IMR-90 (cell line): Measurements from ENCODE around the gene LETM1. TPM values are rescaled to one million over a fixed set of nuclear protein-coding genes. Genes with fewer than 3 reads are reported as not detected.

Source experiments
- ATAC-seq: fragments of 200-7000 bp; cut with Tn5 transposase; 2 replicates; pipeline ENCODE4 v1.9.1; 2020; ENCODE audit warnings: low read depth, mild to moderate bottlenecking, moderate library complexity
- BruUV-seq: library from RNA; stranded (reverse); fragments of 400-500 nt; replicated peaks from 2 replicates; lab custom pipeline; 2021; lab: Mats Ljungman, UMichigan
- CTCF ChIA-PET: fragments of 300-600 bp; formaldehyde crosslinking; extraction: SDS; loops from one replicate; lab custom pipeline; 2021; ENCODE audit warnings: antibody characterized with exemption; lab: Yijun Ruan, JAX
- POLR2A ChIA-PET: fragments of 300-600 bp; sonication (Branson Sonifier 250); formaldehyde crosslinking; loops from one replicate; lab custom pipeline; 2022; ENCODE audit warnings: antibody characterized with exemption; ENCODE audit not compliant: unreplicated experiment; lab: Charles Lee
- DNase-seq: peaks from one replicate; pipeline ENCODE4 v3.0.0; 2013
- H2AFZ ChIP-seq: replicated peaks from 2 replicates; pipeline ENCODE3; 2013; ENCODE audit warnings: low read length, mild to moderate bottlenecking; ENCODE audit not compliant: poor library complexity
- H2AK5ac ChIP-seq: 2 replicates; pipeline ENCODE4 v1.6.1; 2013; ENCODE audit warnings: low read depth, low read length, inconsistent platforms
- H2AK9ac ChIP-seq: replicated peaks from 2 replicates; pipeline ENCODE3; 2013; ENCODE audit warnings: mild to moderate bottlenecking, low read depth, low read length, moderate library complexity; ENCODE audit not compliant: poor library complexity
- H2BK120ac ChIP-seq: 2 replicates; pipeline ENCODE4 v1.6.1; 2013; ENCODE audit warnings: low read depth, low read length, inconsistent platforms
- H2BK15ac ChIP-seq: 3 replicates; pipeline ENCODE4 v1.6.1; 2013; ENCODE audit warnings: low read depth, low read length, inconsistent platforms
- H2BK20ac ChIP-seq: 2 replicates; pipeline ENCODE4 v1.6.1; 2013; ENCODE audit warnings: low read depth, mild to moderate bottlenecking, inconsistent platforms, low read length, moderate library complexity
- H2BK5ac ChIP-seq: 2 replicates; pipeline ENCODE4 v1.6.1; 2013; ENCODE audit warnings: mild to moderate bottlenecking, low read depth, low read length, inconsistent platforms; ENCODE audit not compliant: poor library complexity, severe bottlenecking
- H3K14ac ChIP-seq: replicated peaks from 2 replicates; pipeline ENCODE4 v1.6.1; 2013; ENCODE audit warnings: low read depth, low read length, inconsistent platforms
- H3K18ac ChIP-seq: 2 replicates; pipeline ENCODE4 v1.6.1; 2013; ENCODE audit warnings: low read depth, low read length, control low read depth
- H3K23ac ChIP-seq: 2 replicates; pipeline ENCODE4 v1.6.1; 2013; ENCODE audit warnings: low read depth, low read length, inconsistent platforms
- H3K27ac ChIP-seq: 2 replicates; pipeline ENCODE4 v1.5.1; 2013; ENCODE audit warnings: mild to moderate bottlenecking, control low read depth, low read length; ENCODE audit not compliant: insufficient read depth
- H3K27me3 ChIP-seq: 2 replicates; pipeline ENCODE4 v1.6.1; 2013; ENCODE audit warnings: low read length; ENCODE audit not compliant: control insufficient read depth, insufficient read depth
- H3K36me3 ChIP-seq: 2 replicates; pipeline ENCODE4 v1.6.1; 2013; ENCODE audit warnings: low read length, mixed read lengths; ENCODE audit not compliant: control insufficient read depth, insufficient read depth
- H3K4ac ChIP-seq: 2 replicates; pipeline ENCODE4 v1.6.1; 2013; ENCODE audit warnings: low read depth, low read length, inconsistent platforms
- H3K4me1 ChIP-seq: 2 replicates; pipeline ENCODE4 v1.6.1; 2013; ENCODE audit warnings: low read length, mixed read lengths; ENCODE audit not compliant: control insufficient read depth, insufficient read depth
- H3K4me2 ChIP-seq: 2 replicates; pipeline ENCODE4 v1.6.1; 2013; ENCODE audit warnings: low read depth, mild to moderate bottlenecking, control low read depth, low read length, moderate library complexity
- H3K4me3 ChIP-seq: 2 replicates; pipeline ENCODE4 v1.5.1; 2013; ENCODE audit warnings: low read depth, mild to moderate bottlenecking, control low read depth, low read length, moderate library complexity; ENCODE audit not compliant: insufficient read depth
- H3K56ac ChIP-seq: 2 replicates; pipeline ENCODE4 v1.6.1; 2013; ENCODE audit warnings: low read length, inconsistent platforms; ENCODE audit not compliant: insufficient read depth; ENCODE audit errors: extremely low read depth
- H3K79me1 ChIP-seq, 2 experiments: 2 replicates each; pipeline ENCODE4 v1.6.1; 2013; ENCODE audit warnings: low read length in 2 of 2, inconsistent platforms in 1 of 2, low read depth in 1 of 2
- H3K9ac ChIP-seq: 2 replicates; pipeline ENCODE4 v1.6.1; 2013; ENCODE audit warnings: low read depth, low read length, control low read depth
- H3K9me1 ChIP-seq: 2 replicates; pipeline ENCODE4 v1.6.1; 2013; ENCODE audit warnings: low read length, inconsistent platforms; ENCODE audit not compliant: insufficient read depth
- H3K9me3 ChIP-seq: 2 replicates; pipeline ENCODE4 v1.6.1; 2013; ENCODE audit warnings: low read length; ENCODE audit not compliant: control insufficient read depth, insufficient read depth
- H4K20me1 ChIP-seq: 2 replicates; pipeline ENCODE4 v1.6.1; 2013; ENCODE audit warnings: low read length, inconsistent platforms; ENCODE audit not compliant: insufficient read depth
- H4K5ac ChIP-seq: 2 replicates; pipeline ENCODE4 v1.6.1; 2013; ENCODE audit warnings: mild to moderate bottlenecking, low read depth, low read length, control low read depth
- H4K8ac ChIP-seq, 2 experiments: 2 replicates each; pipeline ENCODE4 v1.6.1; 2013; ENCODE audit warnings: low read depth in 2 of 2, low read length in 2 of 2, control low read depth in 1 of 2, inconsistent platforms in 1 of 2
- H4K91ac ChIP-seq: 2 replicates; pipeline ENCODE4 v1.6.1; 2013; ENCODE audit warnings: low read depth, low read length, inconsistent platforms; ENCODE audit not compliant: insufficient read depth
- CEBPB ChIP-seq: IDR thresholded peaks from 2 replicates; pipeline ENCODE4 v1.6.1; 2012; ENCODE audit warnings: low read depth, low read length, improper control_type of control experiment
- MAFK ChIP-seq: IDR thresholded peaks from 2 replicates; pipeline ENCODE4 v1.6.1; 2012; ENCODE audit warnings: low read depth, low read length, improper control_type of control experiment
- MXI1 ChIP-seq: IDR thresholded peaks from 2 replicates; pipeline ENCODE4 v1.6.1; 2012; ENCODE audit warnings: low read depth, mild to moderate bottlenecking, low read length, moderate library complexity, borderline replicate concordance
- NFE2L2 ChIP-seq: fragments of 150-350 bp; IDR thresholded peaks from 2 replicates; pipeline ENCODE4 v1.6.1; 2016; ENCODE audit warnings: low read depth, mild to moderate bottlenecking, low read length
- RAD21 ChIP-seq: IDR thresholded peaks from 2 replicates; pipeline ENCODE4 v1.6.1; 2012; ENCODE audit warnings: low read length, improper control_type of control experiment
- RCOR1 ChIP-seq: IDR thresholded peaks from 2 replicates; pipeline ENCODE4 v1.6.1; 2012; ENCODE audit warnings: mild to moderate bottlenecking, low read length, improper control_type of control experiment; ENCODE audit not compliant: insufficient replicate concordance
- WGBS, 2 experiments: methylation state at CpG; one replicate each; pipeline versions ENCODE4 v1.1.5 to v1.1.7; 2013; ENCODE audit warnings: missing lambda C conversion rate in 2 of 2; ENCODE audit not compliant: insufficient read length in 1 of 2; ENCODE audit errors: extremely low coverage in 2 of 2; 5-methylcytosine and 5-hydroxymethylcytosine counted together
- dilution Hi-C: fragments of 300-500 bp; cut with HindIII; formaldehyde crosslinking; loops from one replicate; pipeline ENCODE4 v1.14.3; 2018; ENCODE audit warnings: low sequenced_read_pairs; ENCODE audit not compliant: unreplicated experiment
- in situ Hi-C: fragments of 300-500 bp; cut with MboI; formaldehyde crosslinking; loops from 3 replicates; pipeline ENCODE4 v1.14.3; 2019; ENCODE audit warnings: low sequenced_read_pairs, inconsistent platforms, mixed read lengths
- intact Hi-C: fragments of 100-400 bp; cut with micrococcal nuclease; formaldehyde crosslinking; loops from 2 replicates; pipeline ENCODE4 v1.10.0; 2022
- polyA plus RNA-seq, 3 experiments: library from polyadenylated mRNA; depleted of rRNA; stranded (reverse); fragments of >200 nt; gene quantifications; 2 replicates each; pipeline ENCODE4 v1.2.3, GENCODE V29; 2012; ENCODE audit warnings: low replicate concordance in 1 of 3
- total RNA-seq: library from RNA; depleted of rRNA; stranded (reverse); fragments of >200 nt; gene quantifications from 2 replicates; pipeline ENCODE4 v1.2.3, GENCODE V29; 2012
- TF ChIP-seq, protein P1 (sequence below): fragments of 150-350 bp; IDR thresholded peaks from 2 replicates; pipeline ENCODE4 v1.6.1; 2016; ENCODE audit warnings: low read depth, mild to moderate bottlenecking, low read length, moderate library complexity, borderline replicate concordance
- TF ChIP-seq, protein P2 (sequence below): conservative IDR thresholded peaks from 2 replicates; pipeline ENCODE4 v1.5.1; 2012; ENCODE audit warnings: mild to moderate bottlenecking, low read depth, low read length, improper control_type of control experiment

Gene LETM1
- total and polyA plus RNA-seq, 2 of the 4 experiments (the other 2 are of a cell fraction): 25.0 to 49.3 TPM

DNA sequence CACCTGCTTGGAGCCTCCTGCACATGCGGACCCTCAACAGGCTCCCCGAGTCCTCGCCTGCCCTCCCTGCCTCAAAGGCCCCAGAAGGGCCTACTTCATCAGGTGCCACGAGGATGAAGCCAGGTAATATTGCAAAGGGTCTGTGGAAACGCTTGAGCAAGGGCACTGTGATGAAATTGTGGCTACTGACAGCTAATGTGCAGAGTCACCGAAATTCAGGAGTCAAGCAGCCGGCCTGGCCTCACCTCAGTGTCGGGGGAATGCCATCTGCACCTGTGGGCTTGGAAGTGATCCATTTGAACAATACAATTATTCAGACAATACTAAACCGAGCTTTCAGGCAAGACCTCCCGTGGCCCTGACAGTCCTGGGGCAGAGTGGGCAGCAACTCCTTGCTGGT lies 66.0 kb downstream of the LETM1 start:
- no TSS peak for BruUV-seq
- H3K4me3 ChIP-seq: no peak overlapping the region
- H2AK5ac ChIP-seq: no peak overlapping the region
- H3K4me1 ChIP-seq: peaks cover 2% of the 10 kb centered on the region; the same call in 1 of the 2 replicates
- no peaks in the 10 kb centered on the region for H3K9me1 ChIP-seq
- H3K9me3 ChIP-seq: no peaks in the 10 kb centered on the region
- TF ChIP-seq MXI1: no peak
- no peak for TF ChIP-seq NFE2L2
- TF ChIP-seq MAFK: no peak
- TF ChIP-seq CEBPB: no peak
- TF ChIP-seq, protein P1, sequence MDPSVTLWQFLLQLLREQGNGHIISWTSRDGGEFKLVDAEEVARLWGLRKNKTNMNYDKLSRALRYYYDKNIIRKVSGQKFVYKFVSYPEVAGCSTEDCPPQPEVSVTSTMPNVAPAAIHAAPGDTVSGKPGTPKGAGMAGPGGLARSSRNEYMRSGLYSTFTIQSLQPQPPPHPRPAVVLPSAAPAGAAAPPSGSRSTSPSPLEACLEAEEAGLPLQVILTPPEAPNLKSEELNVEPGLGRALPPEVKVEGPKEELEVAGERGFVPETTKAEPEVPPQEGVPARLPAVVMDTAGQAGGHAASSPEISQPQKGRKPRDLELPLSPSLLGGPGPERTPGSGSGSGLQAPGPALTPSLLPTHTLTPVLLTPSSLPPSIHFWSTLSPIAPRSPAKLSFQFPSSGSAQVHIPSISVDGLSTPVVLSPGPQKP: no peak
- TF ChIP-seq RCOR1: no peak
- TF ChIP-seq, protein P2, sequence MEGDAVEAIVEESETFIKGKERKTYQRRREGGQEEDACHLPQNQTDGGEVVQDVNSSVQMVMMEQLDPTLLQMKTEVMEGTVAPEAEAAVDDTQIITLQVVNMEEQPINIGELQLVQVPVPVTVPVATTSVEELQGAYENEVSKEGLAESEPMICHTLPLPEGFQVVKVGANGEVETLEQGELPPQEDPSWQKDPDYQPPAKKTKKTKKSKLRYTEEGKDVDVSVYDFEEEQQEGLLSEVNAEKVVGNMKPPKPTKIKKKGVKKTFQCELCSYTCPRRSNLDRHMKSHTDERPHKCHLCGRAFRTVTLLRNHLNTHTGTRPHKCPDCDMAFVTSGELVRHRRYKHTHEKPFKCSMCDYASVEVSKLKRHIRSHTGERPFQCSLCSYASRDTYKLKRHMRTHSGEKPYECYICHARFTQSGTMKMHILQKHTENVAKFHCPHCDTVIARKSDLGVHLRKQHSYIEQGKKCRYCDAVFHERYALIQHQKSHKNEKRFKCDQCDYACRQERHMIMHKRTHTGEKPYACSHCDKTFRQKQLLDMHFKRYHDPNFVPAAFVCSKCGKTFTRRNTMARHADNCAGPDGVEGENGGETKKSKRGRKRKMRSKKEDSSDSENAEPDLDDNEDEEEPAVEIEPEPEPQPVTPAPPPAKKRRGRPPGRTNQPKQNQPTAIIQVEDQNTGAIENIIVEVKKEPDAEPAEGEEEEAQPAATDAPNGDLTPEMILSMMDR: no peak
- no peak for TF ChIP-seq RAD21
- peaks cover 38% of the 10 kb centered on the region for H3K27me3 ChIP-seq
- H3K9ac ChIP-seq: no peak overlapping the region
- H4K8ac ChIP-seq: no peak overlapping the region
- dilution Hi-C loops (no loop called here), in situ Hi-C loops (no loop called here), intact Hi-C loops (no loop called here)
- H3K18ac ChIP-seq: no peak overlapping the region
- no peak overlapping the region for H2BK120ac ChIP-seq
- no peak overlapping the region for H3K23ac ChIP-seq
- H2AFZ ChIP-seq: no peak overlapping the region
- no peaks in the 10 kb centered on the region for H3K79me1 ChIP-seq
- H4K91ac ChIP-seq: no peak overlapping the region
- H3K4me2 ChIP-seq: no peak overlapping the region
- H2BK5ac ChIP-seq: no peak overlapping the region
- H3K36me3 ChIP-seq: no peaks in the 10 kb centered on the region
- no peak overlapping the region for H3K27ac ChIP-seq
- POLR2A ChIA-PET: no interaction called here
- H2AK9ac ChIP-seq: no peak overlapping the region
- H4K5ac ChIP-seq: no peak overlapping the region
- no peak overlapping the region for H3K4ac ChIP-seq
- H2BK15ac ChIP-seq: no peak overlapping the region
- no peak overlapping the region for H2BK20ac ChIP-seq
- H3K14ac ChIP-seq: no peak overlapping the region
- DNase-seq (no peak), ATAC-seq (no peak)
- CTCF ChIA-PET: no interaction called here
- H4K20me1 ChIP-seq: no peaks in the 10 kb centered on the region; the same call in 1 of the 2 replicates
- WGBS, 2 experiments: 67% methylated on average over 7 of the region's 10 CpGs; no CpG with 5 or more reads in 1 of the 2 experiments
- H3K56ac ChIP-seq: no peak overlapping the region
